DMS 273 (cell line): Measurements from ENCODE around the gene EPB41.
A peak's percentile ranks its signal among the peaks of the same experiment; 100 is the strongest.
"Not testable (repeated sequence)": the region's sequence is repeated elsewhere in the genome, so short reads cannot be mapped to it uniquely, and the experiment has no call there.

ENCODE experiments used
- DNase-seq: peaks from one replicate; lab custom pipeline; 2025; ENCODE audit not compliant: unreplicated experiment; lab: John Stamatoyannopoulos, UW

The EPB41 gene

GRCh38 chr1:29124366-29125236, 210.2 kb downstream of the EPB41 start:
- peak; percentile 78 for DNase-seq

GRCh38 chr1:29125237-29125641, 210.9 kb downstream of the EPB41 start:
- no peak for DNase-seq

DNA sequence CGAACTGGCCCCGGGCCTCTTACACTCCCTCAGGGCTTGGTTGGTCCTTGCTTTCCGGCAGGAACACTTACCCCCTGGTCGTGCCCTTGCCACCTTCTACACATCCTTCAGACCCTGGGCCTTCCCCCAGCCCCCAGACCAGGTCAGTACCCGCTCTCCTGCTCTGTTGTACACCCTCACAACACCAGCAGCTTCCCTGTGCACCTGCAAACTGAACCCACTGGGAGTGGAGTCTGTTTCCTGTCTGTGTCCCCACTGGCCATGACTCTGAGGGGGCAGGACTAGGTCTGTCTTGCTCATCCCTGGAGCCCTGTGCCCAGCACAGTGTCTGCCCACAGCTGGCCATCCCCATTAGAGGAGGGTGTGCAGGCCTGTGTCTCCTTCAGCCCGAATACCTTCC, 211.4 kb downstream of the EPB41 start:
- no peak for DNase-seq

GRCh38 chr1:29126198-29126597, 211.8 kb downstream of the EPB41 start:
- DNase-seq: no peak

DNA sequence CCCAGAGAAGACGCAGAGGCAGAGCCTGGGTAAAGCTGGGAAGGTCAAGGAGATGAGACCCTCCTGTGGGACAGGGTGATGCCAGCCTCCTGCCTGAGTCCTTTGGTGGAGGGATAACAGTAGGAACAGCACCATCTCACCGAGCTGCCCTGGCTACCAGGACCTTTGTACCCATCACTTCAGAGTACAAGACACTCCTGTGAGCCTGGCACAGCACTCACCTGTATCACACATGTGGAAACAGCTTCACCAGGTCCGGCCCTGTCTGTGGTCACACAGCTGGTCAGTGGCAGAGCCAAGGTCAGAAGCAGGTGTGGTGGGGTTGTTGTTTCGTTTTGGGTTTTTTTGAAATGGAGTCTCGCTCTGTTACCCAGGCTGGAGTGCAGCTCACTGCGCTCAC, 214.4 kb downstream of the EPB41 start:
- DNase-seq: no peak

GRCh38 chr1:29129916-29130315, 215.5 kb downstream of the EPB41 start:
- no peak for DNase-seq

GRCh38 chr1:29131056-29131455, 216.7 kb downstream of the EPB41 start:
- not testable (repeated sequence) for DNase-seq

DNA sequence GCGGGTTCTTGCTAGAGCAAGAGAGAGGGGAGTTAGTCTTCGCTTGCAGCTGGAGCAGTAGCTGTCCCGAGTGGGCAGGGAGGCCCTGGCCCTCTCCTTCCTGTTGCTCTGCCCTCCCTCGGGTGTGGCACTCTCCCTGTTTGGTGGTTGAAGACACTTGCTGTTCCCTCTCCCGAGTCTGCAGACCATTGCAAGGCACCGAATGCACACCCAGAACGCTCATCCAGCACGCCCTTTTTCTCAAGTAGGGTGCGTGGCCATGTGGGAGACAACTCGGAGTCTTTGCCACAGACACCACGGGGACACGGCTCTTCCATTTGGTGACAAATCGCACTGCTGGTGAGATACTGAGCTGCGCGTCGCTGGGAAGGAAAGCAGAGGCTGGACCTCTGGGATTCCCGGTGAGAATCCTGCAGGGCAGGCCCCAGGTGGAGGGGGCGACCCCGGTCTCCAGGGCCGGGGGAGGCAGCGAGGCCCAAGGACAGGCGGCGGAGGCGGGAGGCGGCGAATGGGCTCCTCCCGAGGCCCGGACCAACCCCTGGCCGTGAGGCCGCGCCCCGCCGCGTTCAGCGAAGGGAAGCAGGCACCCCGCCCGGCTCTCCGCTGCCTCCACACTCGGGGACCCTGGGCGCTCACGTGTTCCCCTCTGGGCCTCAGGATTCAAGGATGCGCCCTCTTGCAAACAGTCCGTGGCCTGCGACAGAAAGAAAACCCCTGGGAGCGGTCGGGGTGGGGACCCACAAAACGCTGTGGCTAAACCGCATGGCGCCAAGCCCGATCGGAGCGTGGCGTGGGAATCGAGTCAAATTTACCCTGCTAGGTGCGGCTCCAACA, 219.7 kb downstream of the EPB41 start:
- DNase-seq: peak; percentile 61

GRCh38 chr1:29134695-29135028, 220.3 kb downstream of the EPB41 start:
- DNase-seq: peak; percentile 61

DNA sequence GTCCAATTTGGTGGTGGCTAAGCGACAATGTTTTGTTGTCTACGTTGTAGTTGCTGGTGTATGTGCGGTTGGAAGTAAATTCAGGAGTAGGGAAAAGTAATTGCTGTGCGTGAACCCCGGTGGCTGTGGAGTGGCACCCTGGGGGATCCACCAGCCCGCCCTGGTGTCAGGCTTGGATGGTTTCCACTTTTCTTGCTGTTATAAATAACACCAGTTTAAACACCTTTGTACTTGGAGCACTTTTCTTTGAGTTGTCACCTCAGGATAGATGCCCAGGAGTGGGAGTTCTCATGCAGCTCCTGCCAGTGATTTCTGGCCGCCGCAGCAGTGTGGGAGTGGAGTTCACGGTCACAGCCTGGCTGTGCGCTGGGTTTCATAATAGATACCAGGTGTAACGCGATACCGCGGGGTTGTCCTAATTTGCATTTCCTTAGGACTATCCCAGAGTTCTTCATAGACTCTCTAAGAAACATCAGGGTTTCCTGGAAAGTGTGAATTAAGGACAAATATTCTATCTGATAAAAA, 222.1 kb downstream of the EPB41 start:
- peak; percentile 65 for DNase-seq

DNA sequence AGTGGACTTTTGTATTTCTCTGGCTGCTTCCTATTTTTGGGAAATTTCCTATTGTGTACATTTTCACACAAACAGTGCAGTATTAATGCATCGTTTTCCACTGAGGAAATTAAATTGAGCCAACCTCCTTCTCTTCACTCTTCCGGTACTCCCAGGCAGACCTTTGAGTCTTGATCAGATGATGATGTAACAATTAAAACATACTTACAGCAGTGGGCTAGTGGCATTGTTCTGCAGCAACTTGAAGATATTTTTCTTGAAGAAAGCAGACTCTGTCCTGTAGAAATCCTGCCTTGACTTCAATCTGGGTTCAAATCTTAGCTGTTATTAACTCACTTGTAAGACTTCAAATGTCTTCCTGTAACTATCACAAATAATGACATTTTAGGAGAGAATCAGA, 228.3 kb downstream of the EPB41 start:
- no peak for DNase-seq

DNA sequence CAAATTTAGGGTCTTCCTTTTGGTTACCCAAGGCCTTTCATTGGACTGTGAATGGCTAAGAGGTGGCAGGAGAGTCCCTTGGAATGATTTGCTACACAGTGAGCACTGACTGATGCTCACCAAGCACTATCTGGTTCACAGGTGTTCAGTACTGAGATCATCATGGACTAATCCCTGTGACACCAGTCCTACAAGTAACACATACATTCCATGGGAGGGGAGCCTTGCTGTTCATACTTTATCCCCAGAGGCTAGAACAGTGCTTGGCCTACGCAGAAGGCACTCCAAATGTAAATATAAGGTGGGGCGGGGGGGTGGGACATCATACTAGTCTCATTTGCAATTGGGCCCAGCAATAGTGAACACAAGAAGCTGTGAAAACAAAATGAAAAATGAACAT, 229.8 kb downstream of the EPB41 start:
- DNase-seq: no peak

GRCh38 chr1:29145739-29146437, 231.5 kb downstream of the EPB41 start:
- DNase-seq: no peak

DNA sequence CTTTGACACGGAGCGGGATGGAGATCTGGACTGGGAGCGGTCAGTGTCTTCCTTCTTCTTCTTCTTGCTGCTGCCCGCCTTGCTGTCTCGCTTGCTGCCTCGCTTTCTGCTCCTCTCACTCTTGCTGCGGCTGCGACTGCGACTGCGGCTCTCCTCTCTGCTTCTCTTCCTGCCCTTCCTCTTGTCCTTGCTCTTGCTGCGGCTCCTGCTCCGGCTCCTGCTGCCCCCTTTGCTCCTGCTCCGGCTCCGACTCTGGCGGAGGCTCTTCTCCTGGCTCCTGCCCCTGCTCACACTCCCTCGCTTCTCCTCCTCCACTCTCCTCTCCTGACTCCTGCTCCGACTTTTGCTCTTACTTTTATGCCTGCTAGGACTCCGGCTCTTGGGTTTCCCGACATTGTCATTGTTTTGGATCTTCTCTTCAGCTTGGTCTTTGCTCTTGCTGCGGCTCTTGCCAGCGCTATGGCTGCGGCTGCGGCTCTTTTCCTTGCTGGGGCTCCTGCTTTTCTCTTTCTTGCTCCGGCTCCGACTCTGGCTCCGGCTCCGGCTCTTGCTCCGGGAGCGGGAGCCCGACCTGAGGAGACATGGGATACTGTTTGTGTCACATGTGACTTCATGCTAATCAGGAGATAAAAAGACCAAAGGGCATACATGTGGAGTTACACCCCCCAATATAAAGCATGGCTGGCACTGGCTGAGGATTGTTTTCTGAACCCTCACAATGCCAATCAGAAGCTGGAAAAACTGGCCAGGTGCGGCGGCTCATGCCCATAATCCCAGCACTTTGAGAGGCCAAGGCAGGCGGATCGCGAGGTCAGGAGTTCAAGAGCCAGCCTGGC, 234.5 kb downstream of the EPB41 start:
- DNase-seq: no peak

DNA sequence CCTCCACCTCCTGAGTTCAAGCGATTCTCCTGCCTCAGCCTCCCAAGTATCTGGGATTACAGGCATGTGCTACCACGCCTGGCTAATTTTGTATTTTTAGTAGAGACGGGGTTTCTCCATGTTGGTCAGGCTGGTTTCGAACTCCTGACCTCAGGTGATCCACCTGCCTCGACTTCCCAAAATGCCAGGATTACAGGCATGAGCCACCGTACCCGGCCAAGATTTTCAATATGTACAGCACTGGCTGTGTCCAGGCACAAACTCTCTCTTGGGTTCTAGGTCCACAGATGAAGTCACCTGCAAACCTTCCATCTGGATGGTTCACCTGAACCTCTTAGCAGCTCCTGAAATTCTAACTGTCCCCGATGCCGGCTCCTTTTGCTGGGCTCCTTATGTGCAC, 236.0 kb downstream of the EPB41 start:
- not testable (repeated sequence) for DNase-seq

DNA sequence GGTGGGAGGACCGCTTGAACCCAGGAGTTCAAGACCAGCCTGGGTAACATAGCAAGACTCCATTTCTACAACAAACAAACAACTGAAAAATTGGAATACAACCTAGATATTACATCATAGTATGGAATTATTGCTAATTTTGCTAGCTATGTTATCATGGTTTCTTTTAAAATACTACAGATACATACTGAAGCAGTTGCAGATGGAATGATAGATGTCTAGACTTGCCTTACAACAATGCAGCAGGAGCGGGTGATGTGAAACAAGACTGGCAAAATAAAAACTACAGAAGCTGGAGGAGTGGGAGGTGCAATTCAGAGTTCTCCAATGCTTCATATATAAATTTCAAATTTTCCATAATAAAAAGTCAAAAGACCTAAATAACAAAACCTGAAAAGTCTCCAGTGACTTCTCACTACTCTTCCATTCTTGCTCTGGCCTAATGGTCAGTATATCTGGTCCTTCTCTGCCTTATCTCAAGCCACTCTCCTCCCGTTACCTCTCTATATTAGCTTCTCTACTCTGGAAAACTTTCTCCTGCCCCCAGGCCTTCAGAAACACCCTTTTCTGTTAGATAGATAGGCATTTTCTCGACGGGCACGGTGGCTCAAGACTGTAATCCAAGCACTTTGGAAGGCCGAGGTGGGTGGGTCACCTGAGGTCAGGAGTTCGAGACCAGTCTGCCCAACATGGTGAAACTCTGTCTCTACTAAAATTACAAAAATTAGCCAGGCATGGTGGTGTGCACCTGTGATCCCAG, 237.9 kb downstream of the EPB41 start:
- DNase-seq: no peak

DNA sequence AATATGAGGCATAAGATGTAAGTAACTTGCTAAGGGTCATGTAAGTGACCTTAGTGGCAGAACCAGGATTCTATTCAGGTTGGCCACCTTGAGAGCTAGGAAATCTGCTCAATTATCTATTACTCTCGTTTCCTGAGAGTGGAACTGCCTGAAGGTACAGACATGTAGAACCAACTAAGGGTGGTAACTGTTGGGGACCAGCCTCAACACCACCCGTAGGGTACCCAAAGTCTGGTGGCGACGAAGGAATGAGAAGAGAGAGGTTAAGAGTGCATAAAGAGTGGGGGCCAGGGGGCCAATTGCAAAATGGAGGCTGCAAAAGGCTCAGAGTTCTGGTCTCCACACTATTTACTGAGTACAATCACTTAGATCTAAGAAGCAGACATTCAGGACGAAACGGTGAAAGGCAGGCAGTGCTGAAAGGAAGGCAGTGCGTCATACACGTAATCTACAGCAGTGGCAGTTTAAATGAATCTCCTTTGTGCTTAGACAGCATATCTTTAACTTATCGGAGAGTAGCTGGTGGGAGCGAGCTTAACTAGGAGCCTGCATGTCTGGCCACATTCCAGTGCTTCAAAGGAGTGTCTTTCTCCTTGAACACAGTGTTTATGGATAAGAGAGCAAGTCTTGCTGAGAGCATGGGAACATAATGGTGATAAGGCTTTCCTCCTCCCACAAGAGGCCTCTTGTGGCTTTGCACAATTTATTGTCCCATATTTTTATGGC, 242.3 kb downstream of the EPB41 start:
- no peak for DNase-seq

- no peak for DNase-seq
Observed at GRCh38 chr1:29157269-29157601, 242.9 kb downstream of the EPB41 start.

DNA sequence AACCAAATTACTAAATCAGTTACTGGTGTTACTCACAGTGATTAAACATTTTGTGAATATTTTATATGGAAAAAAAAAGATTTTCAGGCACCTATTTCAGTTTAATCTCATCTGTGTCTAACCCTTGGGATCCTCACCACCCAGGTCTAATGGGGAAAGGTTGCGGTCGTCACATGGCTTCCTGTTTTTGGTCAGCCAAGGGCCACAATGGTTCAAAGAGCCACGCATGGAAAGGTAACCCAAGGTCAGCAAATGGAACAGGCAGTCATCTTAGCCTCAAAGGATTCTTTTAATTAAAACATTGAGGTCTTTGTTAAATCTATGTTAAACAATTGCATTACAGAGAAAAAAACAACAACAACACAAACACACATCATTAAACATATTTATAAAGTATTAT, 245.4 kb downstream of the EPB41 start:
- DNase-seq: no peak
